Fibroblast of lung (primary cell): ENCODE results near the gene SPEF1.

Experiments
- EZH2 ChIP-seq: IDR thresholded peaks from 2 replicates; pipeline ENCODE4 v1.5.1; 2012; ENCODE audit warnings: low read length, control low read depth, mild to moderate bottlenecking; ENCODE audit errors: missing control alignments
- TF ChIP-seq, protein P1 (sequence below), 2 donors: IDR thresholded peaks in 1 of 2; conservative IDR thresholded peaks in 1 of 2; 1 replicate in 1 of 2; 2 replicates in 1 of 2; pipeline ENCODE4 v1.5.1; 2011 to 2012; ENCODE audit warnings: low read length in 2 of 2, control low read depth in 1 of 2, inconsistent platforms in 1 of 2, low read depth in 1 of 2, mild to moderate bottlenecking in 1 of 2

DNA sequence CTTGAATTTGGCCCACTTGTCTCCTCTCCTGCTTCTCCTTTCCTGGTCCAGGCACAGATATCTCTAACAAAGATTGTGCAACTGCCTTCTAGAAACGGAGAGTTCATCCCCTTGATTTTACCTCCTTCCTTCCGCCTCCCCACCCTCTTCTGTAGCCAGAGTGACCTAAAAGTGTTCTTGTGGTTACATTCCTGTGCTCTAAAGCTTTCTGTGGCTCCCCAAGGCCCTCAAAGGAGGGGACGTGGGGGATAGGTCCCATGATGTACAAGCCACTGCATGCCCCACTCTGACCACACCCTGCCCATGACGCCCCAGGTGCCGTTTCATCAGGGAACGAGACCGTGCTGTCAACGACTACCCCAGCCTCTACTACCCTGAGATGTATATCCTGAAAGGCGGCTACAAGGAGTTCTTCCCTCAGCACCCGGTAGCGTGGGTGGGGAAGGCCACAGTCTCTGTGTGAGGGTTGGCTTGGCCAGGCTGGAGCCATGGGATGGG, 23.1 kb upstream of the SPEF1 start:
- TF ChIP-seq, protein P1, sequence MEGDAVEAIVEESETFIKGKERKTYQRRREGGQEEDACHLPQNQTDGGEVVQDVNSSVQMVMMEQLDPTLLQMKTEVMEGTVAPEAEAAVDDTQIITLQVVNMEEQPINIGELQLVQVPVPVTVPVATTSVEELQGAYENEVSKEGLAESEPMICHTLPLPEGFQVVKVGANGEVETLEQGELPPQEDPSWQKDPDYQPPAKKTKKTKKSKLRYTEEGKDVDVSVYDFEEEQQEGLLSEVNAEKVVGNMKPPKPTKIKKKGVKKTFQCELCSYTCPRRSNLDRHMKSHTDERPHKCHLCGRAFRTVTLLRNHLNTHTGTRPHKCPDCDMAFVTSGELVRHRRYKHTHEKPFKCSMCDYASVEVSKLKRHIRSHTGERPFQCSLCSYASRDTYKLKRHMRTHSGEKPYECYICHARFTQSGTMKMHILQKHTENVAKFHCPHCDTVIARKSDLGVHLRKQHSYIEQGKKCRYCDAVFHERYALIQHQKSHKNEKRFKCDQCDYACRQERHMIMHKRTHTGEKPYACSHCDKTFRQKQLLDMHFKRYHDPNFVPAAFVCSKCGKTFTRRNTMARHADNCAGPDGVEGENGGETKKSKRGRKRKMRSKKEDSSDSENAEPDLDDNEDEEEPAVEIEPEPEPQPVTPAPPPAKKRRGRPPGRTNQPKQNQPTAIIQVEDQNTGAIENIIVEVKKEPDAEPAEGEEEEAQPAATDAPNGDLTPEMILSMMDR (conservative IDR thresholded peaks at IDR 0.05 in 1 of 2, IDR thresholded peaks at IDR 0.05 in 1 of 2; ENCODE audit: low read depth in 1 of 2, low read length in 2 of 2), result no peak
- TF ChIP-seq EZH2, result no peak
